Measurements from ENCODE around the gene RNU4-1. TPM values are rescaled to one million over a fixed set of nuclear protein-coding genes. Genes with fewer than 3 reads are reported as not detected.

RNU4-1 gene
- total RNA-seq, 1 donor from 2014 or later, result 1,738 TPM

DNA sequence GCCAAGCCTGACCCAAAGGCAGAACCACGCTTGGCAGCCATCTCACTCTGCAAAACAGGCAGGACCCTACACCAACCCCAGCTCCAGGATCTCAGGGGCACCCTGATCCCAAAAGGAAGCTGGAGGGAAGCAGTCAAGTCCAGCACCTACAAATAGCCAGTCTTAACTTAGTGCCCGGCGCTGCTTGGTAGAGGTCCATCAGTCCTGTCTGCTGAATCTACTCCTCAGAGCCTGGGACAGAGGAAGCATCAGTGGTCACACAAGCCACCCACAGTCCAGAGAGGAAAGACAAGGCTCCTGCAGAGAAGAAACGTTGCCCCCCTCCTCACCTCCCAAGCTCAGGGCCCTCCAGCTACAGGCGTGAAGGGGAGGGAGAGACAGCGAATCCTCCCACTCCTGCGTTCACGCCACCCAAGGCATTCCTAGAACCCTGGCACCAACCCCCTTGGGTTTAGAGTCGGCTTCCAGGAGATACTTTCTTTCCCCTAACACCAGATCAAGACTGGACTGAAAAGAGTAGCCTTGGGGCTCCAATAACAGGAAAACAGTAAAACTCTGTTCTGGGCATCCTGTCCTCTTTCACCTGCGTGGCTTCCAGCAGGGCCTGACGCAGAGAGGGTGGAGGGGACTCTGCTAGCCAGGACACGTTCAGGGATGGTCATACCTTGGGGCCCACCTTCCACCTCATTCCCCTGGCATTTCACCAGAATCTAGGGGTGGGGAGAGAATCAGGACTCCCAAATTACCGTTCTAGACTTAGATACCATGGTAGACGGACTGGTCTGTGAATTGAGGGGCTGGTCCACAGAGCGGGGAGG, 28.7 kb downstream of the RNU4-1 start:
- DNase-seq (ENCODE audit: low spot score), result no peak
- Mint-ChIP-seq H3K27me3 (ENCODE audit: low read depth) (no peaks in the 10 kb centered on the region), H3K9me3 (ENCODE audit: low read depth) (no peaks in the 10 kb centered on the region), H3K4me1 (ENCODE audit: low read depth) (peaks cover 57% of the 10 kb centered on the region), H3K4me3 (ENCODE audit: unreplicated experiment) (peak overlapping the region; percentile 93), H3K36me3 (ENCODE audit: low read depth) (no peaks in the 10 kb centered on the region), H3K27ac (ENCODE audit: unreplicated experiment) (peak overlapping the region; percentile 95)
- TF ChIP-seq CTCF (IDR thresholded peaks at IDR 0.05), result no peak

DNA sequence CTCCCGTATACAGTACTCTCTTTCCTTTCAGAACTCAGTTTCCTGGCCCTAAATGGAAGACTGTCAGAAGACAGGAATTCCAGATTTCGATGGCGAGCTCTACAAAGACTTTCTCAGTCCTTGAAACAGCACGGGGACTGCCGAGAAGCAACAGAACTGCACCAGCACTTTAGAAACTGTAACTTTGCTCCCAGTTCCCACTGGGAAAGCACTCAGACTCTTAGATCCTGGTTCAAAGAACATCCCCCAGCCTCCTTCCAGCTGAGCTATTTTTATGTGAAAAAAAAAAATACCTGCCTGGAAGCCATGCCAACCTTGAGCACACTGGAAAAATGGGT, 29.3 kb downstream of the RNU4-1 start:
- DNase-seq (ENCODE audit: low spot score), result no peak
- TF ChIP-seq CTCF (IDR thresholded peaks at IDR 0.05), result no peak
- H3K9me3 Mint-ChIP-seq (ENCODE audit: low read depth), result no peaks in the 10 kb centered on the region
- no peaks in the 10 kb centered on the region for H3K27me3 Mint-ChIP-seq (ENCODE audit: low read depth)
- H3K4me1 Mint-ChIP-seq (ENCODE audit: low read depth), result peaks cover 59% of the 10 kb centered on the region
- H3K4me3 Mint-ChIP-seq (ENCODE audit: unreplicated experiment), result peak overlapping the region; percentile 93
- no peaks in the 10 kb centered on the region for H3K36me3 Mint-ChIP-seq (ENCODE audit: low read depth)
- H3K27ac Mint-ChIP-seq (ENCODE audit: unreplicated experiment), result peak overlapping the region; percentile 95

- Mint-ChIP-seq H3K4me1 (ENCODE audit: low read depth) (peaks cover 65% of the 10 kb centered on the region), H3K36me3 (ENCODE audit: low read depth) (no peaks in the 10 kb centered on the region)
- DNase-seq (ENCODE audit: low spot score), result no peak
These were observed 29.9 kb downstream of the RNU4-1 start for GRCh38 chr12:120262852-120263747.

DNA sequence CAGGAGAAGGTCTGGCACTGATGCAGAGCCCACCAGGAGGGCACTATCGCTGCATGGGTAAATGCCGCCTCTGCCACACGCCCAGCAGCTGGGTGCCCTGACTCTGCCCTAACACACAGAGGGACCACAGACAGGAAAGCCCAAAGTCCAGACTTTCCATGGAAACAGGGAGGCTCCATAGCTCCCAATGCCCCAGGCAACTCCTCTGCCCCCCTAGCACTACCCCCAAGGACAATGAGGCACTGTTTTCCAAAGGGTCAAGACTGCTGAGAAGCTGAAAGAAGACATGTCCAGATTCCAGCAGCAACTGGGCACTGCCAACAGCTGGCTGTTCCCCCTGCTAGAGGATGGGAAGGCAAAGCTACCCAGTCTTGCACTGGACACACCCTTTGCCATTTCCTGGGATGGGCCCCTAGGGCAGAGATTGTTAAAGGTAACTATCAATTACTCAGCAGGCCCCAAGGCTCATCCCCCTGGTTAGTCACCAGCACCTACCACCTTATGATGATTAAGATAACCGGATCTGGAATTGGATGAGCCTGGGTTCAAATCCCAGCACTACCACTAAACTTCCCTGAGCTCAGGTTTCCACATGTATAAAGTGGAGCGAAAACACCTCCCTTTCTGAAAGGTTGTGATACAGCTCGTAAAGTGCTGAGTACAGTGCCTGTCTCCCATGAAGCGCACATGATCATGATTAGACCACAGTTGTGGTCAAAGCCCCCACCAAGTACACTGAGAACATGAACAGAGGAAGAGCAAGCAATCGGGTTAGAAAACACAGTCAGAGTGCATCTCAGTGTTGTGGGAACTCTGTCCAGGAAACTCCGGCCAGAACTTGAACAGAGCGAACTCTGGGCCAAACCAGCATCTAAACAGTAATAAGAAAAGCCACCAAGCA, 30.8 kb downstream of the RNU4-1 start:
- H3K4me3 Mint-ChIP-seq (ENCODE audit: unreplicated experiment), result peak overlapping the region; percentile 93
- no peaks in the 10 kb centered on the region for H3K36me3 Mint-ChIP-seq (ENCODE audit: low read depth)
- no peak for DNase-seq (ENCODE audit: low spot score)
- H3K4me1 Mint-ChIP-seq (ENCODE audit: low read depth), result peaks cover 74% of the 10 kb centered on the region
- H3K27ac Mint-ChIP-seq (ENCODE audit: unreplicated experiment), result peak overlapping the region; percentile 95
- no peak for TF ChIP-seq CTCF (IDR thresholded peaks at IDR 0.05)
- H3K27me3 Mint-ChIP-seq (ENCODE audit: low read depth), result no peaks in the 10 kb centered on the region
- H3K9me3 Mint-ChIP-seq (ENCODE audit: low read depth), result no peaks in the 10 kb centered on the region

More at GRCh38 chr12:120262852-120263747, 29.9 kb downstream of the RNU4-1 start:
- Mint-ChIP-seq H3K4me3 (ENCODE audit: unreplicated experiment) (peak overlapping the region; percentile 93), H3K27me3 (ENCODE audit: low read depth) (no peaks in the 10 kb centered on the region), H3K9me3 (ENCODE audit: low read depth) (no peaks in the 10 kb centered on the region), H3K27ac (ENCODE audit: unreplicated experiment) (peak overlapping the region; percentile 95)
- no peak for TF ChIP-seq CTCF (IDR thresholded peaks at IDR 0.05)
